Stimulated activated CD8-positive, alpha-beta memory T cell treated with anti-CD3 and anti-CD28 coated beads, Interleukin-7, amount 100 ng/mL, for 48 hours (primary cell): ENCODE data around the gene GUK1.
A peak's percentile ranks its signal among the peaks of the same experiment; 100 is the strongest.

ENCODE experiments used
- DNase-seq, 2 donors: peaks; one replicate each; pipeline ENCODE4 v3.0.0-alpha.2; 2020; ENCODE audit warnings: low read depth in 1 of 2; ENCODE audit errors: extremely low read depth in 1 of 2

GUK1 gene, protein sequence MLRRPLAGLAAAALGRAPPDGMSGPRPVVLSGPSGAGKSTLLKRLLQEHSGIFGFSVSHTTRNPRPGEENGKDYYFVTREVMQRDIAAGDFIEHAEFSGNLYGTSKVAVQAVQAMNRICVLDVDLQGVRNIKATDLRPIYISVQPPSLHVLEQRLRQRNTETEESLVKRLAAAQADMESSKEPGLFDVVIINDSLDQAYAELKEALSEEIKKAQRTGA

DNA sequence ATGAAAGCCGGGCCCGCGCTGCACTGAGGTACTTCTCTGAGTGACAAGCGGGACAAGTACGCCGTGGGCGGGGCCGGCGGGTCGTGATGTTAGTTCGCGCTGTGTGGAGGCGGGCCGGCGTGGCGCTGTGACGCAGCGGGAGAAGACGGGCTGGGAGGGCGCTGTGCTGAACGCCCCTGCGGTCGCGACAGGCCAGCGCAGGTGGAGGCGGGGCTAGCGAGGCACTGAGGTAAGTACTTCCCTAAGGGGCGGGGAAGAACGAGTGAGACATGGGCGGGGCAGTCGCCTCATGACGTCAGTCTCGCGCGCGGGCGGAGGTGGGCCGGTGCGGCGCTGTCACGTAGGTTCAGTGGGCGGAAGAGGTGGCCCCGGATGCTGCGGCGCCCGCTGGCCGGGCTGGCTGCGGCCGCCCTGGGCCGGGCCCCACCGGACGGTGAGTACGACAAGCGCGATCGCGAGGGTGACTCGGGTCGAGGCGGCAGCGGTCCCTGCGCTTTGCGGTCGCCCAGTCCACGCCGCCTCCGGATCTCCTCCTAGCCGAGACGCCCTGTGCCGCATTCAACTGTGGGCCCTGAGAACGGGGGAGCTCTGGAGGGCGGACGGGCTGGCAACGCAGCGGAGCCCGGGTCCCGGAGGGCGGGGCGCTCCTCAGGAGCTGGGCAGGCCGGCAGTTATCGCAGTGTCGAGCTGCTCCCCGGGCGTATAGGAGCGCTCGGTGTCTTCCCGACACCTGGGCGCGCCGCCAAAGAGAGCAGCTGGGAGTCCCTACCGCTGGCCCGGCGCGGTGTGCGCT is at the start of gene GUK1:
Gene GUK1 (plus strand): TSS at position 349 of the 793 bp plus-strand sequence. CDS start 24 bp downstream, at position 373.
- DNase-seq: peak; percentile 100

DNA sequence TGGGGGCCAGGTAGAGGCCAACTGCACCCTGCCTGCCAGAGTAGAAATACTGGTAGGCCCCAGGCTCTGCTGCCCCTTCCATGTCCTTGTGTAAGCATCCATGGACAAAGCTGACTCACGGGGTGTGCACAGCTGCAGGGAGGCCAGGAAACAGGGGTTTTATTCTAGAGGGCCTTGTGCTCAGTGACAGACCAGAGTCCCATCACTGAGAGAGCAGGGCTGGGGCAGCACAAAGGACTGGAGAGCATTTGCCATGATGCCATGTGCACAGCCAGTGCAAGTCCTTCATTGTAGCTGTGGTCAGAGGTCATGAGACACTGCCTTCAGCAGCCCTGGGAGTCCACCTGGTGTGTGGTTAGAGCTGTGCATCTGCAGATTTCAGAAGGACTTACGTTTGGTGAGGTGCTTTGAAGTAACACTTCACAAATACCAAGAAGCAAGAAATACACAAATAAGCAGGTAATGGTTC is 49.4 kb upstream of the GUK1 start:
- no peak for DNase-seq

DNA sequence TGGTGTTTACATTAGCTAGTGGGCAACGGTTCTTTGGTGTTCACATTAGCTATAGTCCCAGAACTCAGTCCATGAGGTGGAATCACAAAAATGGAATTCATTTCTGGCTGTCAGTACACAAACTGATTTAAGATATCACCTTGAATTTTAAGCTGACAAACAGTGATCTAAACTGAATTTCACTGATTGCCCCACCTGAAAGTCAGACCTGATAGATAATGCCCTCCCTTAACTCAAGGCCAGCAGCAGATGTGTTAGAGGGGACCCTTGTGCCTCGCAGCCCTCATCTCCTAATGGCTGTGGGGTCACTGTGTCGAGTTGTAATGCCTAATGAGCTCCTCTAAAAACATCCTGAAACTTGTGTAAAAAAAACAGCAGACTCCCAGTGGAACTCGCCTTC is 49.0 kb upstream of the GUK1 start:
- no peak for DNase-seq

DNA sequence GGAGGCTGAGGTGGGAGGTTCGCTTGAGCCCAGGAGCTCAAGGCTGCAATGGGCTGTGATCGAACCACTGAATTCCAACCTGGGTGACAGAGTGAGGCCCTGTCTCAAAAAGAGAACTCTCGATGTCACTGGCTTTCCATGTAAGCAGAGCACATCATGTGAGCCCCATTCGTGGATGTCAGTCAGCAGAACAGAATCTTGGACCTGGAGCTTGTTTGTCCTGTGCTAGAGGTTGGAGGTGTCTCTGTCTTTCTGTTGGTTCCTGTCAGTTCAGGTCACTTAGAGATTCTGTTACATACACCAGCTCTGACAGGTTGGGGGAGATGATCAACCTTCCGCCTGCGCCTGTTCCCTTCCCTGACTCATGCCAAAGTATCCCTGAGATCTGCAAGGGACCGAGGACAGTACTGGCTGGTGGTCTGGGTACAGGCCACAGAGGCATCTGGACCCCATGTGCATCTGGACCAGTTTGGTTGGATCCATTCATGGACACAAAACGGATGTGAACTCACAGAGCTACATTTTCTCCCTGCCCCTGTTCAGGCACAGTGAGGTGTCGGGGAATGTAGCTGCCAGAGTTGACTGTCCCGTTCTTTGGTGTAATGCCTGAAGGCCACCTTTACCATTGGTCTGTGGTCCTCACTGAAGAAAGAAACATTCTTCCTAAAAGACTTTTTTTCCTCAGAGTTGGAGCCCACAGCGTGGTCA is 47.6 kb upstream of the GUK1 start:
- DNase-seq: no peak

DNA sequence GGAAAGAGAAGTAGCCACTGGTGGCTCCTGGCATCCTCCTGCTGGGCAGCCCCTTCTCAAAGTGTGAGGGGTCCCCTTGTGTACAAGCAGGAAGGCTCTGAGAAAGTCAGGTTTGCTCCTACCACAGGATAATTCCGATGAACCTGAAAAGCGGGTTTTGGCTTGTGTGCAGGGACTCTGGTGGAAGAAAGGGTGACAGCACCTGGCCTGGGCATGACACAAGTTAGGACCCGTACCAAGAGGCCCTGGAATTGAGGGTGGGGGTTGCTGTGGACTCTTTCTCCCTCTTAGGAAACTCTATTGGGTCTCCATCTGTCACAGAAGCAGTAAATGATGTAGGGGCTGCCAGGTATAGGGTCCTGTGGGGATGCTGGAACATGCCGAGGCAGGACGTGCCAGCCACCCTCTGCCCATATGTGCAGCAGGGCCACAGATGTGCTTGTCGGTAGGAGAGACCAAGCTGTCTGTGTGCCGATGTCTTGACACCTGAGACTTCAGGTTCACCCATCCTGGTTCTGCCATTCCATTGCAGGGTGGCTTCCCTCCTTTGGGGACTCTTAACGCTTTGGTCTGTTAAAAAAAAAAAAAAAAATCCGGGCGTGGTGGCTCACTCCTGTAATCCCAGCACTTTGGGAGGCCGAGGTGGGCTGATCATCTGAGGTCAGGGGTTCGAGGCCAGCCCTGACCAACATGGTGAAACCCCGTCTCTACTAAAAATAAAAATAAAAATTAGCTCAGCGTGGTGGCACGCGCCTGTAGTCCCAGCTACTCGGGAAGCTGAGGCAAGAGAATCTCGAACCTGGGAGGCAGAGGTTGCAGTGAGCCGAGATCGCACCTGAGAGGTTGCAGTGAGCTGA is 46.8 kb upstream of the GUK1 start:
- no peak for DNase-seq

DNA sequence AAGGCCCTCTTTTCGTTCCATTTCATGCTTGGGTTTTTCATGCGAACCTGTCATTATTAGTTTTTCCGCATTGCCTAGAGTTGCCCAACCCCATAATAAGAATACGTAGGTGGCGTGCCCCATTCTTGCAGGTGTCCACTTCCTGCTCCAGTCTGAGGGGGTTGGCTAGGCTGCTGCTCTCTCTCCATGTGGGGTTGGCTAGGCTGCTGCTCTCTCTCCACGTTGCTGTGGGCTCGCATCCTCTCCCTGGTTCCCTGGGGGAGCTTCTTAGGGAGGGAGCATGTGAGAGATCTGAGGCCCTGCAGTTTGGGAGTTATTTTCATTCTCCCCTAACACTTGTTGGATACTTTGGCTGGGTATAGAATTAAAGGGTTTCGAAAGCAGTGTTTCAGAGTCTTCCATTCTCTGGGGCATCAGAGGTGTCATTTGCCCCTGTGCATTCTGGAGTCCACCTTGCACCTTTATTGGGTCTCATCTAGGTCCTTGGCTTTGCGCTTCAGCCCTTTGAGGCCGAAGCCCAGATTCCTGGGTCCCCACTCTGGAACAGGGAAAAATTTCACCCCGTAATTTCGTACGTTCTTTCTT is 45.6 kb upstream of the GUK1 start:
- DNase-seq: no peak

DNA sequence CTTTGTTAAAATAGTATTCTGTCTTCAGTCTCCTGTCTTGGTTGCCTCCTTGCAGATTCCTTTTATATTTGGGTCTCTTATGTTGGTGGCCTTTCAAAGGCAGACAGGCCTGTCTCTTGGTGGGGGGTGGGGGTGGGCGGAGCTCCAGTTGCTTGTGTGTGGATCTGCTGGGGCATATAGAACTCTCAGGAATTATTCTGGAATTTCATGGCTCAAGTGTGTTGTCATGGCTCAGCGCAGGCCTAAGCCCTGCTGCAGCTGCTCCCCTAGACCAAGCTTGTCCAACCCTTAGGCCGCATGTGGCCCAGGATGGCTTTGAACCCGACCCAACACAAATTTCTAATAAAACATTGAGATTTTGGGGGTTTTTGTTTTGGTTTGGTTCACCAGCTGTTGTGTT is 44.9 kb upstream of the GUK1 start:
- DNase-seq: no peak

DNA sequence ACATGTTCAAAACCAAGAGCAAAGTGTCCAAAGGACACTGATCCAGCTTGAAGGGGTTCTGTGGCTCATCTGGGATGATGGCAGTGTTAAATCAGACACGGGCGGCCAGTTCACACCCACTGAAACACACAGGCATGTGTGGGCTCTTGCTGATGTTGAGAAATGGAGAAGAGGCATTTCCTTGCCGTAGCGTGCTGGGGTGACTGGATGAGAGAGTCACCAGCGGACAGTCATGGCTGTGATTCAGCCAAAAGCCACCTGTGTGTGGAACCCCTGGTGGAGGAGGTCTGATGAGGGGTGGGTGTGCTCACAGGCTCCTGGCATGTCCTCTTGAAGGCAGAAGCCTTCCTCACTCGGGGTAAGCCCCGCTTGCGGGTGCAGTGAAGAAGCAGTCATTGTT is 44.1 kb upstream of the GUK1 start:
- no peak for DNase-seq

DNA sequence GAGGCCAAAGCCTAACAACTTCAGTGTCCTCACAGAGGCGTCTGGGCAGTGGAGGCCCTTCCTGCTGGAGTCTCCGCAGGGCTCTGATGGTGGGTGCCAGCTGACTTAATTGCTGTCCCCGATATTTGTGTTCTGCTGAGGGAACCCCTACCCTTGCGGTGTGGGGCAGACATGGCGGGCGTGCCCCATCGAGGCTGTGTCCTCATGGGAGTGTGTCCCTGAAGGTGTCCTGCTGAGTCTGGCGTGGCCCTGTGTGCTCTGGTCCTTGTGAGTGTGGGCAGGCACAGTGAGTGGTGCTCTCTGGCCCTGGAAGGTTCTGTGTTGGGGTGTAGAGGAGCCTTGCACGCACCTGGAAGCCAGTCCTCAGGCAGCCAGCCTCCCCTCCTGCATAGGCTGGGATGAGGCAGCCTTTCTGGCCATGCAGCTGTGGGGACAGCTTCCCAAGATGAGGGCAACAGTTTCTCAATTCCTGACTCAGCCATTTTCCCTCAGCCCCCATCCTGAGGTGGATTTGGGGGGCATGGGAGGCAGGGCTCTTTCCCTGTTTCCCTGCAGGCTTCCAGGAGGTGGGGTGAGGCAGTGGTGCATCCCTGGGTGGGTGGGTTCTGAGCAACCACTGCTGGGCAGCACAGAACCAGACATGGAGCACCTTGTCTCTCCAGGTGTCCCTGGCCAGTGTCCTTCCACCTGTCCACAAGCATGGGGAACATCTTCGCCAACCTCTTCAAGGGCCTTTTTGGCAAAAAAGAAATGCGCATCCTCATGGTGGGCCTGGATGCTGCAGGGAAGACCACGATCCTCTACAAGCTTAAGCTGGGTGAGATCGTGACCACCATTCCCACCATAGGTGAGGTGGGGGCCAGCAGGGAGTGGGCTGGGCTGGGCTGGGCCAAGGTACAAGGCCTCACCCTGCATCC is 43.4 kb upstream of the GUK1 start:
- no peak for DNase-seq

DNA sequence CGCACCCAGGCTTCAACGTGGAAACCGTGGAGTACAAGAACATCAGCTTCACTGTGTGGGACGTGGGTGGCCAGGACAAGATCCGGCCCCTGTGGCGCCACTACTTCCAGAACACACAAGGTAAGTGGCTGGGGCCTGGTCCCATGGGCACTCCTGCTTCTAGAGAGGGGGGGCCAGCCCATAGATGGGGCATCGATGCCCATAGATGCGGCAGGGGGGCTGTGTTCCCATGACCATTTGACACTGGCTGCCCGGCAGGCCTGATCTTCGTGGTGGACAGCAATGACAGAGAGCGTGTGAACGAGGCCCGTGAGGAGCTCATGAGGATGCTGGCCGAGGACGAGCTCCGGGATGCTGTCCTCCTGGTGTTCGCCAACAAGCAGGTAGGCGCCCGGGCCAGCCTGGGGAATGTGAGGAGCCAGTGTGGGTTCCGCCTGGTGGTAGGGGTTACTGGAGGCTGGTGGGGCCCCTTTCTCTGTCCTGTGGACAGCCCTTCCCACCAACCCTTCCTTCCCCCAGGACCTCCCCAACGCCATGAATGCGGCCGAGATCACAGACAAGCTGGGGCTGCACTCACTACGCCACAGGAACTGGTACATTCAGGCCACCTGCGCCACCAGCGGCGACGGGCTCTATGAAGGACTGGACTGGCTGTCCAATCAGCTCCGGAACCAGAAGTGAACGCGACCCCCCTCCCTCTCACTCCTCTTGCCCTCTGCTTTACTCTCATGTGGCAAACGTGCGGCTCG is 42.6 kb upstream of the GUK1 start:
- no peak for DNase-seq

DNA sequence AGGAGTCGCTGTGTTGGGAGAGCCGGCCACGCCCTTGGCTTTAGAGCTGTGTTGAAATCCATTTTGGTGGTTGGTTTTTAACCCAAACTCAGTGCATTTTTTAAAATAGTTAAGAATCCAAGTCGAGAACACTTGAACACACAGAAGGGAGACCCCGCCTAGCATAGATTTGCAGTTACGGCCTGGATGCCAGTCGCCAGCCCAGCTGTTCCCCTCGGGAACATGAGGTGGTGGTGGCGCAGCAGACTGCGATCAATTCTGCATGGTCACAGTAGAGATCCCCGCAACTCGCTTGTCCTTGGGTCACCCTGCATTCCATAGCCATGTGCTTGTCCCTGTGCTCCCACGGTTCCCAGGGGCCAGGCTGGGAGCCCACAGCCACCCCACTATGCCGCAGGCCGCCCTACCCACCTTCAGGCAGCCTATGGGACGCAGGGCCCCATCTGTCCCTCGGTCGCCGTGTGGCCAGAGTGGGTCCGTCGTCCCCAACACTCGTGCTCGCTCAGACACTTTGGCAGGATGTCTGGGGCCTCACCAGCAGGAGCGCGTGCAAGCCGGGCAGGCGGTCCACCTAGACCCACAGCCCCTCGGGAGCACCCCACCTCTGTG is 41.7 kb upstream of the GUK1 start:
- no peak for DNase-seq

DNA sequence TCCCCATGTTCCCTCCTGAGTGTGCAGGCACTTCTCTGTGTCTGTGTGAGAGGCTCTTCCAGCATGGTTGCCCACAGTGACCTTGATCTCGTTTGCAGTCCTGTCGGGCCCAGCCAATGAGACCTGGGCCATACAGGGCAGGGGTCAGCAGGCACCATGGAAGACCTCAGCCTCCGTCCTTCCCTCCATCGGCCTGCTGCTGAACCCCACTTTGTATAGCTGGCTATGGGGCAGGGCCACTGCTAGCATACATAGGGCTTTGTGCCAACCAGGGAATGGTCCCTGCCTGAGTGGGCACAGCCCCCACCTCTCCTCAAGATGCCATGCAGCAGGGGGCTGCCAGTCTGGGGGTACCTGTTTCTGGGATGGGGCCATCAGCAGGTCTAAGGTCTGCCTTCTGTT is 40.7 kb upstream of the GUK1 start:
- no peak for DNase-seq

DNA sequence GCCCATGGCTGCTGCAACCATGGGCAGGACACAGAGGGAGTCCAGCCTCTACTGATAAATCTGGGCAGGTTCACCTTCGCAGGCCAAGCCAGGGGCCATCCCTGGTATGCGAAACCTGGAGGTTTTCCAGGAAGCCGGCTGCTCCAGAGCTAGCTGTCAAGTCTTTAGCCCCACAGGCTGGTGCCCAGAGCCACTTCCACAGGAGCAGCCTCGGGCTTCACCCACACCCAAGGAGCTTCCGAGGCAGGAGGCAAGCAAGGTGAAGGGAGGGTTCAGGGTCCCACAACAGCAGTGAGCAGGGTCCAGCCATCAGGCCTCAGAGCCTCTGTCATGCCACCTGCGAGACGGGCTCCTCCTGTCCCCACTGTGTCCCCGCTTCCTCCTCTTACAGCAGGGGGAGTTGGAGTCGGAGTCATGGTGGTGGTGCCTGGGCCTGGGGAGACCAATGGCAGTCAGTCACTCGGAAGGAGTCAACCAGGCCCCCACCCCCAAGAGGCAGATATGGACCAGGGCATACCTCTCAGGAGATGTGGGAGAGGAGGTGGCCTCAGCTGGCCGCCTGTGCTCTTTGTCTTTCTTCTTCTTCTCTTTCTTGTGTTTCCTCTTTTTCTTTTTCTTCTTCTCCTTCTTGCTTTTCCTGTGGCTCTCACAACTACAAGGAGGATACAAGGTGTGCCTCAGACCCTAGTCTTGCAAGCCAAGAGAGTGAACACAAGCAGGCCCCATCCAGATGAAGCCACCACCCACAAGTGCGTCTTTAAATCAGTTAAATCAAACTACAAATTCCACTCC is 39.1 kb upstream of the GUK1 start:
- DNase-seq: no peak

DNA sequence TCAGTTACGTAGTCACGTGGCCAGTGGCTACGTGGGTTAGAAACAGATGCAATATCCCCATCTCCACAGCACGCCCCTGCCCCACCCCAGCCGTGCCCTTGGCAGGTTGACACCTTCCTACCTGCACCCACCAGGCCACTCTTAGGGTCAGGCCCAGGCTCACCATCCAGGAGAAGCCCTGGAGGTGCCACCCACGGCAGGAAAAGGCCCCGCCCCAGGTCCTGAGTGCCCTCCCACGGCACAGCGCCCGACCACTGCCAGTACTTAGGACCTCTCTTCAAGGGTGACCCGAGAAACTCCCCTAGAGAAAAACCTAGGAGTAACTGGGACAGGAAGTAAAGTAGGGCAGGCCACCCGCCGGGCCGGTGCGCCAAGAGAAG is 38.5 kb upstream of the GUK1 start:
- DNase-seq: no peak

DNA sequence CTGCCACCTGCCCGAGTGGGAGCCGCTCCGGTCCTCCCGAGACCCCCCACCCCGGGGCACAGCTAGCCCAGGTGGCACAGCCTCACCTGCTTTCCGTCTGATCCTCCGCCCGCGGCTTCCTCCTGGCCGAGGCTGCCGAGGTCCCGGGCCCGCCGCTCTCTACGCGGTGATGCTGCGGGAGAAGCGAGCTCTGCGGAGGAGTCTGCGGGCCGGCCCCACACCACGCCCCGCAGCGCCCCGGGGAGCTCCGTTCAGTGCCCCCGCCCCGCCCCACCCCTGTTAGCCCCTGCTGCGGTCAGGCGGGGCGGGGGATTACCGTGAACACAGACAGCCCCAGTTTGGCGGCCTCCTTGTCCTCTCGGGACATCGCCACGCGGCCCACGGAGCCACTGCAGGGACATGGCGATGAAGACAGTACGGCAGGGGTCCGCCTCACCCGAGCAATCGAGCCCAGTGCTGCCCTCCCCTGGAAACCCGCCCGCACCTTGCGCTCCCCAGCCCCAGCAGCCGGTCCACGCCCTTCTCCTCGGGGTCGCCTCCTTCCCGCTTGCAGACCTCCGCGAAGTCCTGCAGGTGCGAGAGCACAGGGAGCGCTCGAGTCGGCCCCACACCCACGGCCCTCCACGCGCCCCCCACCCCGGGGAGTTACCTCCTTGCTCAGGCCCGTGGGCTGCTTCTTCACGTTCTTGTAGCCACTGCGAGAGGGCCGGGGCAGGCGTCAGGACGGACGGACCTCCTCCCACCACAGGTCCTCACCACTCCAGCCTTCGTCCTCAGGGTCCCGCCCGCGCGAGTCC is 37.9 kb upstream of the GUK1 start:
- DNase-seq: no peak

DNA sequence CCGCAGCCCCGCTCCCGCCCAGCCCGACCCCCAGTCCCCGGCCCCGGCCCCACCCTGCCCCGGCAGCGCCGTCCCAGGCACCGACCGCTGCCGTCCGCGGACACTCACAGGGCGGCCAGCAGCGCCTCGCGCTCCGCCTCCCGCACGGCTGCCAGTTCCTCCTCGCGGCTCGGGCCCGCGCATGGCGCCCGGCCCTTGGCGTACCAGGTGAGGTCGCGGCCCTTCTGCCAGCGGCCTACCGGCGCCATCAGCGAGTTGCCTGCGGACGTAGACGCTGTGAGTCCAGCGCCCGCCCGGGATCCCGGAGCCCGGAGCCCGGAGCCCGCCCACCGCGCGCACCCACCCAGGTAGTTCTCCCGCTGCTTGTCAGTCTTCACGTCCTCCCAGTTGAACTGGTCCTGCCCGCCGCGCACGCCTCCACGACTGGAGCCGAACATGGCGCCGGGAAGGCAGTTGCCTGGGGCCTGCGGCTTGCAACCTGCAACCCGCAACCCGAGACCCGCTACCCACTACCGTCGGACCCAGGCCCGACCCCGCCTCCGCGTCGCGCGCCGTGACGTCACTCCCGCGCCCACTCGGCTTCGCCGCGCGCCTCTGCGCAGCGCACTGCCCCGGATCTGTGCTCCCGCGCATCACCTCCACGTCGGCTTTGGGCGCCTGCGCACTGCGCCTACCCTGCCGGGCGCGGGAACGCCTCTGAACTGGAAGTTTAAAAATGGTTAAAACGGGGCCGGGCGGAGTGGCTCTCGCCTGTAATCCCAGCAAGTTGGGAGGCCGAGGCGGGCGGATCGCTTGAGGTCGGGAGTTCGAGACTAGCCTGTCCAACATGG is 37.1 kb upstream of the GUK1 start, which contains the start of gene C1orf35:
Gene C1orf35 (minus strand): TSS at position 535 of the 830 bp plus-strand sequence. CDS start 98 bp downstream, at position 437.
- DNase-seq: peak; percentile 87 to 91
